ENCODE measurements around the gene PRSS8. TPM values are rescaled to one million over a fixed set of nuclear protein-coding genes. Genes with fewer than 3 reads are reported as not detected.
"Not testable (repeated sequence)": the region's sequence is repeated elsewhere in the genome, so short reads cannot be mapped to it uniquely, and the experiment has no call there.

The PRSS8 gene
- total and polyA plus RNA-seq, 2 donors from 2014 or later: 64.6 to 187 TPM

GRCh38 chr16:31167315-31167714 is 31.8 kb upstream of the PRSS8 start:
- Histone ChIP-seq H3K4me3 (ENCODE audit: low read length in 3 of 3) (no peak overlapping the region), H3K9ac (ENCODE audit: low read length in 3 of 3) (no peak overlapping the region), H3K4me1 (ENCODE audit: control insufficient read depth in 2 of 3, insufficient read depth in 2 of 3, low read depth in 1 of 3, low read length in 3 of 3) (no peaks in the 10 kb centered on the region), H3K9me3 (ENCODE audit: control insufficient read depth in 2 of 3, insufficient read depth in 1 of 3, low read length in 3 of 3) (no peaks in the 10 kb centered on the region), H3K36me3 (ENCODE audit: control insufficient read depth in 2 of 3, insufficient read depth in 3 of 3, low read length in 3 of 3) (no peaks in the 10 kb centered on the region), H3K27ac (ENCODE audit: low read depth in 2 of 2, low read length in 2 of 2) (no peak overlapping the region), H3K27me3 (ENCODE audit: control insufficient read depth, insufficient read depth, low read length) (no peaks in the 10 kb centered on the region)
- no peak for TF ChIP-seq CTCF (IDR thresholded peaks at IDR 0.05; ENCODE audit: borderline replicate concordance, extremely low read depth, insufficient read depth)
- FAIRE-seq (no peak), DNase-seq (no peak)
- intact Hi-C loops (cut with DNase I): no loop called here

GRCh38 chr16:31157136-31157535 is 21.6 kb upstream of the PRSS8 start:
- no peaks in the 10 kb centered on the region for H3K9me3 ChIP-seq (ENCODE audit: control insufficient read depth in 2 of 3, insufficient read depth in 1 of 3, low read length in 3 of 3)
- no peaks in the 10 kb centered on the region for H3K4me1 ChIP-seq (ENCODE audit: control insufficient read depth in 2 of 3, insufficient read depth in 2 of 3, low read depth in 1 of 3, low read length in 3 of 3)
- H3K27me3 ChIP-seq (ENCODE audit: control insufficient read depth, insufficient read depth, low read length): no peaks in the 10 kb centered on the region
- DNase-seq (no peak), FAIRE-seq (no peak)
- intact Hi-C loops (cut with DNase I): no loop called here
- H3K9ac ChIP-seq (ENCODE audit: low read length in 3 of 3): no peak overlapping the region
- no peaks in the 10 kb centered on the region for H3K36me3 ChIP-seq (ENCODE audit: control insufficient read depth in 2 of 3, insufficient read depth in 3 of 3, low read length in 3 of 3)
- no peak overlapping the region for H3K27ac ChIP-seq (ENCODE audit: low read depth in 2 of 2, low read length in 2 of 2)
- no peak overlapping the region for H3K4me3 ChIP-seq (ENCODE audit: low read length in 3 of 3)
- no peak for TF ChIP-seq CTCF (IDR thresholded peaks at IDR 0.05; ENCODE audit: borderline replicate concordance, extremely low read depth, insufficient read depth)

GRCh38 chr16:31150976-31151375 is 15.4 kb upstream of the PRSS8 start:
- FAIRE-seq; H3K27me3 ChIP-seq (ENCODE audit: control insufficient read depth, insufficient read depth, low read length); H3K4me3 ChIP-seq (ENCODE audit: low read length in 3 of 3); H3K4me1 ChIP-seq (ENCODE audit: control insufficient read depth in 2 of 3, insufficient read depth in 2 of 3, low read depth in 1 of 3, low read length in 3 of 3); intact Hi-C loops (cut with DNase I); H3K36me3 ChIP-seq (ENCODE audit: control insufficient read depth in 2 of 3, insufficient read depth in 3 of 3, low read length in 3 of 3); H3K27ac ChIP-seq (ENCODE audit: low read depth in 2 of 2, low read length in 2 of 2); DNase-seq; H3K9ac ChIP-seq (ENCODE audit: low read length in 3 of 3); H3K9me3 ChIP-seq (ENCODE audit: control insufficient read depth in 2 of 3, insufficient read depth in 1 of 3, low read length in 3 of 3): not testable (repeated sequence)

- no peak for FAIRE-seq
Measured at GRCh38 chr16:31149894-31150890, 14.7 kb upstream of the PRSS8 start, which contains the start of gene PRSS36. PRSS36 (minus strand) TSS chr16:31150066; CDS start chr16:31150035, 31 bp downstream.

More at GRCh38 chr16:31149894-31150890, 14.7 kb upstream of the PRSS8 start, which contains the start of gene PRSS36:
- no peaks in the 10 kb centered on the region for H3K36me3 ChIP-seq (ENCODE audit: control insufficient read depth in 2 of 3, insufficient read depth in 3 of 3, low read length in 3 of 3)
- no peak within 1 kb of the TSS for H3K27ac ChIP-seq (ENCODE audit: low read depth in 2 of 2, low read length in 2 of 2)
- H3K4me3 ChIP-seq (ENCODE audit: low read length in 3 of 3): no peak within 1 kb of the TSS
- no peaks in the 10 kb centered on the region for H3K9me3 ChIP-seq (ENCODE audit: control insufficient read depth in 2 of 3, insufficient read depth in 1 of 3, low read length in 3 of 3)
- intact Hi-C loops (cut with DNase I): no loop called here
- peaks cover 3% of the 10 kb centered on the region for H3K27me3 ChIP-seq (ENCODE audit: control insufficient read depth, insufficient read depth, low read length)
- no peak for TF ChIP-seq CTCF (IDR thresholded peaks at IDR 0.05; ENCODE audit: borderline replicate concordance, extremely low read depth, insufficient read depth)
- H3K9ac ChIP-seq (ENCODE audit: low read length in 3 of 3): no peak within 1 kb of the TSS
- H3K4me1 ChIP-seq (ENCODE audit: control insufficient read depth in 2 of 3, insufficient read depth in 2 of 3, low read depth in 1 of 3, low read length in 3 of 3): no peaks in the 10 kb centered on the region
- no peak for DNase-seq

Data from kidney (tissue), 14 donors.